Pons (tissue), 1 donor: Measurements from ENCODE around the gene NDUFAF8.

Experiments
- DNase-seq: peaks from one replicate; pipeline ENCODE4 v3.0.0-alpha.2; 2016; ENCODE audit warnings: low spot score

Gene NDUFAF8

GRCh38 chr17:81200695-81201580 is 38.2 kb upstream of the NDUFAF8 start:
- peak; percentile 80 for DNase-seq

GRCh38 chr17:81202318-81202717 is 36.8 kb upstream of the NDUFAF8 start:
- no peak for DNase-seq

- no peak for DNase-seq
Observed at GRCh38 chr17:81203136-81203535, 36.0 kb upstream of the NDUFAF8 start.

- no peak for DNase-seq
Observed at GRCh38 chr17:81204578-81204977, 34.5 kb upstream of the NDUFAF8 start.

GRCh38 chr17:81206166-81206565 is 33.0 kb upstream of the NDUFAF8 start:
- no peak for DNase-seq

- no peak for DNase-seq
Observed at GRCh38 chr17:81206657-81207056, 32.5 kb upstream of the NDUFAF8 start.

- DNase-seq = no peak
Observed at GRCh38 chr17:81207610-81208581, 31.2 kb upstream of the NDUFAF8 start.

- DNase-seq = no peak
Observed at GRCh38 chr17:81208651-81209050, 30.5 kb upstream of the NDUFAF8 start.

- DNase-seq = no peak
Observed at GRCh38 chr17:81209141-81209540, 30.0 kb upstream of the NDUFAF8 start.

- no peak for DNase-seq
Observed at GRCh38 chr17:81210466-81210865, 28.7 kb upstream of the NDUFAF8 start.

GRCh38 chr17:81210868-81211267 is 28.2 kb upstream of the NDUFAF8 start:
- no peak for DNase-seq

GRCh38 chr17:81212365-81212764 is 26.8 kb upstream of the NDUFAF8 start:
- DNase-seq = no peak

GRCh38 chr17:81213978-81214377 is 25.1 kb upstream of the NDUFAF8 start:
- no peak for DNase-seq

GRCh38 chr17:81217491-81217890 is 21.6 kb upstream of the NDUFAF8 start:
- DNase-seq = no peak

- no peak for DNase-seq
Observed at GRCh38 chr17:81218459-81218858, 20.7 kb upstream of the NDUFAF8 start.

- DNase-seq = no peak
Observed at GRCh38 chr17:81218991-81219390, 20.1 kb upstream of the NDUFAF8 start.

- no peak for DNase-seq
Observed at GRCh38 chr17:81219476-81220180, 19.5 kb upstream of the NDUFAF8 start.

GRCh38 chr17:81221371-81221841 is 17.7 kb upstream of the NDUFAF8 start:
- DNase-seq = no peak

- no peak for DNase-seq
Observed at GRCh38 chr17:81221842-81222619, 17.1 kb upstream of the NDUFAF8 start.

GRCh38 chr17:81222620-81222905 is 16.6 kb upstream of the NDUFAF8 start:
- DNase-seq = no peak
